Left ventricle myocardium inferior (tissue), 1 donor: ENCODE results near the gene TMEM106C. TPM values are rescaled to one million over a fixed set of nuclear protein-coding genes. Genes with fewer than 3 reads are reported as not detected.

Experiments
- DNase-seq: peaks from one replicate; pipeline ENCODE4 v3.0.0-alpha.2; 2020
- H3K27ac ChIP-seq: fragments of 200-600 bp; replicated peaks from 2 replicates; pipeline ENCODE4 v1.8.0; 2021
- H3K27me3 ChIP-seq: fragments of 200-600 bp; 2 replicates; pipeline ENCODE4 v1.8.0; 2021; ENCODE audit warnings: low read depth
- H3K36me3 ChIP-seq: fragments of 200-600 bp; 2 replicates; pipeline ENCODE4 v1.8.0; 2021
- H3K4me1 ChIP-seq: fragments of 200-600 bp; 2 replicates; pipeline ENCODE4 v1.8.0; 2021
- H3K4me3 ChIP-seq: fragments of 200-600 bp; 2 replicates; pipeline ENCODE4 v1.8.0; 2021; ENCODE audit warnings: mild to moderate bottlenecking, moderate library complexity
- H3K9me3 ChIP-seq: fragments of 200-600 bp; replicated peaks from 2 replicates; pipeline ENCODE4 v1.8.0; 2021
- intact Hi-C: fragments of 100-400 bp; cut with micrococcal nuclease; formaldehyde crosslinking; loops from one replicate; pipeline ENCODE4 v1.11.0; 2022
- total RNA-seq: library from RNA; stranded (reverse); fragmentation: NEBNext Ultra II Directional; extraction: Animal tissue kit (Norgen Biotek cat#: 25700); gene quantifications from one replicate; pipeline ENCODE4 v1.2.1, GENCODE V29; 2021
- TF ChIP-seq, protein P1 (sequence below): fragments of 200-600 bp; IDR thresholded peaks from 2 replicates; pipeline ENCODE4 v1.8.0; 2021; ENCODE audit warnings: antibody characterized with exemption, mild to moderate bottlenecking, borderline replicate concordance
- donor health status: DM: no; HTN: yes; CAD: no; lungs with severe emphysema.

Gene TMEM106C
- total RNA-seq, 1 donor from 2014 or later, result 48.1 TPM

DNA sequence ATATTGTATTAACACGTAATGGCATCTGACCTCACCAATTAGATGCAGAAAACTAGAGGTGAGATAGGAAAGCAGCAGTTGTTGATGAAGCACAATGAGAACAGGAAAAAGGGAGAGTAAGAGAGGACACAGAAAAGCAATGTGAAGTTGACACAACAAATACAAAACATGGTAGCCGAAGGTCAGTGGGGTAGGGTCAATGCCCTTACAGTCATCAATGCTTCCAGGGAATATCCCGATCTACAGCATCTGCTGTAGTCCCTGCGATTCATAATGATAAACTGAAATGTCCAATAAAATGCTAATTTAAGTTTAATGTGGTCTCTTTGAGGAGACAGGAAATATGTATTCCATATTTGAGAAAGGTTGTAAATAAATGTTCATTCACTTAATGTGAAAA, 43.8 kb downstream of the TMEM106C start:
- Histone ChIP-seq H3K9me3 (no peaks in the 10 kb centered on the region), H3K4me3 (no peak overlapping the region), H3K27ac (no peak overlapping the region), H3K4me1 (peaks cover 30% of the 10 kb centered on the region), H3K36me3 (no peaks in the 10 kb centered on the region), H3K27me3 (peaks cover 86% of the 10 kb centered on the region)
- intact Hi-C loops, result no loop called here
- no peak for DNase-seq
- TF ChIP-seq, protein P1, sequence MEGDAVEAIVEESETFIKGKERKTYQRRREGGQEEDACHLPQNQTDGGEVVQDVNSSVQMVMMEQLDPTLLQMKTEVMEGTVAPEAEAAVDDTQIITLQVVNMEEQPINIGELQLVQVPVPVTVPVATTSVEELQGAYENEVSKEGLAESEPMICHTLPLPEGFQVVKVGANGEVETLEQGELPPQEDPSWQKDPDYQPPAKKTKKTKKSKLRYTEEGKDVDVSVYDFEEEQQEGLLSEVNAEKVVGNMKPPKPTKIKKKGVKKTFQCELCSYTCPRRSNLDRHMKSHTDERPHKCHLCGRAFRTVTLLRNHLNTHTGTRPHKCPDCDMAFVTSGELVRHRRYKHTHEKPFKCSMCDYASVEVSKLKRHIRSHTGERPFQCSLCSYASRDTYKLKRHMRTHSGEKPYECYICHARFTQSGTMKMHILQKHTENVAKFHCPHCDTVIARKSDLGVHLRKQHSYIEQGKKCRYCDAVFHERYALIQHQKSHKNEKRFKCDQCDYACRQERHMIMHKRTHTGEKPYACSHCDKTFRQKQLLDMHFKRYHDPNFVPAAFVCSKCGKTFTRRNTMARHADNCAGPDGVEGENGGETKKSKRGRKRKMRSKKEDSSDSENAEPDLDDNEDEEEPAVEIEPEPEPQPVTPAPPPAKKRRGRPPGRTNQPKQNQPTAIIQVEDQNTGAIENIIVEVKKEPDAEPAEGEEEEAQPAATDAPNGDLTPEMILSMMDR, result no peak

DNA sequence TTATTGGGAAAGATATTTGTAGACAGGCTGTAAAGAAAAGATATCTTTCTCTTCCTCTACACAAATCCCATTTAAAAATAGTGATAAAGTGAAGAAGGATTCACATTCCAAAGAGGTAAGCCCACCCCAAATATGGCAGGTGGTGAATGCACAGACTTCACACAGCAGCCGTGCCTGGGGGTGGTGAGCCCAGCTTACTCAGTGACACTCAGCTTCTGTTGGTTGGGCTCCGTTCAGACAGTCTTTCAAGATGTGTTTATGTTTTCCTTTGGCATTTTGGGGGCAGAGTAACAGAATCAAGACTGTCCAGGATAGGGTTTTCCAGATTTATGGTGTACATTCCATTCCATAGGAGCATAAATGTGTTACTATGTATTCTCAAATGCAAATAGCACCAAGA, 45.0 kb downstream of the TMEM106C start:
- intact Hi-C loops, result no loop called here
- TF ChIP-seq, protein P1, result no peak

DNA sequence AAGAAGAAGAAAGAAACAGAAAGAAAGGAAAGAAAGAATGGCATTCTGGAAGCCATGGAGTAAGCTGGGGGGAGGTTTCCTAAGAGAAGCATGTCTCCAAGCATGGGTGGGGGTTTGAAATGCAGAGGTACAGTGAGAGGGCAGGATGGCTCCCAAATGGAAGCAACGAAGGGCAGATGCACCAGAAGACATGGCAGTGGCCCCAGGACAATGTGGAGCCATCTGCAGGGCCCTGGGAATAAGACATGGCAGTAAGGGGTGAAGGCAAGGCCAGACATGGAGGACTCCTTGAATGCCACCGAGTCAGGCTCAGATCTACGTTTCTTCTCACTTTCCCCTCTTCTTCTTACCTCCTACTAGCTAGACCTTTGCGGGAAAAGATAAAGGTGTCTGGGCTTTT, 45.6 kb downstream of the TMEM106C start:
- Histone ChIP-seq H3K4me1 (peaks cover 12% of the 10 kb centered on the region), H3K27me3 (peaks cover 69% of the 10 kb centered on the region), H3K9me3 (no peaks in the 10 kb centered on the region), H3K27ac (no peak overlapping the region), H3K36me3 (no peaks in the 10 kb centered on the region), H3K4me3 (no peak overlapping the region)
- intact Hi-C loops, result no loop called here
- TF ChIP-seq, protein P1, result no peak
- no peak for DNase-seq

More for the DNA sequence above, 45.0 kb downstream of the TMEM106C start:
- H3K9me3 ChIP-seq, result no peaks in the 10 kb centered on the region
- no peak overlapping the region for H3K27ac ChIP-seq
- H3K27me3 ChIP-seq, result peaks cover 75% of the 10 kb centered on the region
- H3K4me3 ChIP-seq, result no peak overlapping the region
- no peaks in the 10 kb centered on the region for H3K36me3 ChIP-seq
- H3K4me1 ChIP-seq, result peaks cover 18% of the 10 kb centered on the region
- DNase-seq, result no peak

DNA sequence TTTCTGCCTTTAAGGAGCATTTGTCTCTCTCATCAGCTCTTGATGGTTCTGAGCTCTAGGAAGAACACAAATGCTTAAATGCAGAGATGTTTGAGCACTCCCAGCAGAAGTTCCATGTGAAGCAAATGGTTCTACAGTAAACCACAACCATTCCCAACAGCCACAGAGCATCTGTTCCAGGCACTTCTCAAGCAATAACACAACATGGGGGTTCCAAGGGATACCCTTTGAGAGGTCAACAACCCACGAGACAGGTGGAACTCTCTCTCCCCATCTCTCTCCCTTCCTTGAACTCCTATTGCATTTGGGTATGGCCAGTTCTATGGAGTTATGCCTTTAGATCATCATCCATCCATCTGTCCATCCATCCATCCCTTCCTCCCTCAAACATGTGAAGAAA, 46.1 kb downstream of the TMEM106C start:
- no peak for DNase-seq
- Histone ChIP-seq H3K4me1 (peaks cover 7% of the 10 kb centered on the region), H3K36me3 (no peaks in the 10 kb centered on the region), H3K27me3 (peaks cover 64% of the 10 kb centered on the region), H3K4me3 (no peak overlapping the region), H3K9me3 (no peaks in the 10 kb centered on the region), H3K27ac (no peak overlapping the region)
- TF ChIP-seq, protein P1, result no peak
- intact Hi-C loops, result no loop called here

DNA sequence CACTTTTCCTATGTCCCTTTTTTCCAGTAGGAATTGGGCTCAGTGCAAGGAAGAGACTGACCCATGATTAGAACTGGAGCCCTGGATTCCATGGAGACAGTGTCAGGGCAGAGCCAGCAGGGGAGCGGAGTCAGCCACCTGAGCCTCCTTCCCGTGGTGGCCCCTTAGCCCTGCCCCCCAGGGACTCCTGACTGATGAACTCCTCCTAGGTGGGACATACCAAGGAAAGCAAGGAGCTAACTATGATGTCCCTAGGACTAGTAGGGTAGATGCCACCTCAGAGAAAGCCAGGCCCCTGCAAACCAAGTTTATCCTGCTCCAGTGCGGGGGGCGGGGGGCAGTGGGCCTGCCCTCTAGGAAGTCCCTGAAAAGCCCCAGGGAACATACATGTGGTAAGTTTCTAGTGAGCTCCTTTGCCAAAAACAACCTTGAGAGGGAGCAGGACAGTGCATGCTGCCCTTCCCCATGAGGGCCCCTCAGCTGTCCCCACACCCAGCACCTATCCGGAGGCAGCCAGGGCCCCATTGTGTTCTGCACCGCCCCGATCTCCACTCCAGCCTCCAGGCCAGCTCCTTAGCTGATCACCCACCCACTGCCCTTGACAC, 47.1 kb downstream of the TMEM106C start:
- no peak for DNase-seq
- Histone ChIP-seq H3K9me3 (no peaks in the 10 kb centered on the region), H3K36me3 (no peaks in the 10 kb centered on the region), H3K27ac (no peak overlapping the region), H3K27me3 (peaks cover 58% of the 10 kb centered on the region), H3K4me3 (no peak overlapping the region), H3K4me1 (no peaks in the 10 kb centered on the region)
- intact Hi-C loops, result no loop called here
- TF ChIP-seq, protein P1, result no peak
